ENCODE measurements around the gene CELA2A.
A peak's percentile ranks its signal among the peaks of the same experiment; 100 is the strongest.

Gene CELA2A

DNA sequence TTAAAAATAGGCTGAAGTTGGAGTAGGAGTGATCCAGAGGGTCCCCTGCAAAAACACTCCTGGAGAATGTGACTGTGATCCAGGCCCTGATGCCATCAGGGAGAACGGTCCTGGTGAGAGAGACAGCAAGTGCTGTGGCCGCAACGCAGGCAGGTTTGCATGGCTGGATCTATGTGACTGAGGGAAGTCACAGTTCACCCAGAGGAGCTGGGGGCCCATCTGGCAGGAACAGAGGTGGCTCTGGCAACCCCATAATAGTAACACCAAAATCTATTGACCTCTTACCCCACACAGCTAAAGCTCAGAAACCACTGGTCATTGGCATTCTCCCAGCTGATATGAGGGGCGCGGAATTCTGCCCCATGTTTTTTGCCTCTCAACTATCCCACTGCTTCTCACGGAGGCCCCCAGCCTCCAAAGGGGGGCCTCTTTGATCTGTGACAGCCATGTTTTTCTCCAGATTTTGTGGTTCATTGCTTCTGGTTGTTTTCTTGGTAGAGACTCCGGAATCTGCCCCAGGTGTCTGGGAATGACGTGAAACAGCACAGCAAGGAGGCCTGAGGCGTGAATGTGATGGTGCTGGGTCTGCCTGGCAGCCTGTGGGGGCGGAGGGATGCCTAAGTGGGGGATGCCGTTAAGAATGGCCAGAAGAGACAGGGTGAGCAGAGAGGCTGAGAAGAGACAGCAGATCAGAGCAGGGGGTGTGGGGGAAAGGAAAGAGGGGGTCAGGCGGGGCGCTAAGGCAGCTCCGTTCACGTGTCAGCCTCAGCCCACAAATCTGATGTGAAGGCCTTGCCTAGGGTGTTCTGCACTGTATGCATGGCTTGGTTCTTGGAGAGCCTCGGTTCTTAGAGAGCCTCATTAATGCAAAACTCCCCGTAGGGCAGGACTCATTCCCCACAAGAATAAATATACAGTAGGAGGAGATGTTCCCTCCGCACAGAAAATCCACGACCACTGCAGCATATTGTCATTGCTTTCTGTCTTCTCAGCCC is 43.9 kb downstream of the CELA2A start:
- TF ChIP-seq ZNF274 (IDR thresholded peaks at IDR 0.05; ENCODE audit: low read depth, low read length) = no peak
- no peak for TF ChIP-seq YY1 (IDR thresholded peaks at IDR 0.05; ENCODE audit: insufficient read depth, insufficient read length)
- no peak for TF ChIP-seq SUZ12 (IDR thresholded peaks at IDR 0.05; ENCODE audit: extremely low read depth, insufficient read depth, insufficient read length)
- DNase-seq (ENCODE audit: low read depth, low spot score) = no peak

GRCh38 chr1:15501208-15502032 is 44.9 kb downstream of the CELA2A start:
- no peaks in the 10 kb centered on the region for H3K9me3 ChIP-seq (ENCODE audit: insufficient read depth, low read length)
- peaks cover 5% of the 10 kb centered on the region for H3K4me1 ChIP-seq (ENCODE audit: insufficient read depth, insufficient read length)
- DNase-seq (ENCODE audit: low read depth, low spot score) = peak; percentile 39
- TF ChIP-seq ZNF274 (IDR thresholded peaks at IDR 0.05; ENCODE audit: low read depth, low read length) = no peak
- TF ChIP-seq SUZ12 (IDR thresholded peaks at IDR 0.05; ENCODE audit: extremely low read depth, insufficient read depth, insufficient read length) = no peak
- TF ChIP-seq YY1 (IDR thresholded peaks at IDR 0.05; ENCODE audit: insufficient read depth, insufficient read length) = no peak
- no peaks in the 10 kb centered on the region for H3K36me3 ChIP-seq (ENCODE audit: insufficient read depth, insufficient read length, low read length)
- no peak overlapping the region for H3K4me3 ChIP-seq (ENCODE audit: insufficient read length, low read depth)
- no peak overlapping the region for H3K9ac ChIP-seq (ENCODE audit: insufficient read length, low read depth)
- H3K27me3 ChIP-seq (ENCODE audit: insufficient read depth, insufficient read length) = no peaks in the 10 kb centered on the region

More for the DNA sequence above, 43.9 kb downstream of the CELA2A start:
- Histone ChIP-seq H3K9ac (ENCODE audit: insufficient read length, low read depth) (no peak overlapping the region), H3K4me1 (ENCODE audit: insufficient read depth, insufficient read length) (peaks cover 5% of the 10 kb centered on the region), H3K27me3 (ENCODE audit: insufficient read depth, insufficient read length) (no peaks in the 10 kb centered on the region), H3K9me3 (ENCODE audit: insufficient read depth, low read length) (no peaks in the 10 kb centered on the region), H3K4me3 (ENCODE audit: insufficient read length, low read depth) (no peak overlapping the region), H3K36me3 (ENCODE audit: insufficient read depth, insufficient read length, low read length) (no peaks in the 10 kb centered on the region)

GRCh38 chr1:15504436-15504835 is 47.9 kb downstream of the CELA2A start:
- Histone ChIP-seq H3K9me3 (ENCODE audit: insufficient read depth, low read length) (no peaks in the 10 kb centered on the region), H3K4me1 (ENCODE audit: insufficient read depth, insufficient read length) (peaks cover 5% of the 10 kb centered on the region), H3K36me3 (ENCODE audit: insufficient read depth, insufficient read length, low read length) (no peaks in the 10 kb centered on the region), H3K4me3 (ENCODE audit: insufficient read length, low read depth) (no peak overlapping the region), H3K9ac (ENCODE audit: insufficient read length, low read depth) (no peak overlapping the region), H3K27me3 (ENCODE audit: insufficient read depth, insufficient read length) (no peaks in the 10 kb centered on the region)
- no peak for TF ChIP-seq ZNF274 (IDR thresholded peaks at IDR 0.05; ENCODE audit: low read depth, low read length)
- no peak for TF ChIP-seq SUZ12 (IDR thresholded peaks at IDR 0.05; ENCODE audit: extremely low read depth, insufficient read depth, insufficient read length)
- no peak for TF ChIP-seq YY1 (IDR thresholded peaks at IDR 0.05; ENCODE audit: insufficient read depth, insufficient read length)
- DNase-seq (ENCODE audit: low read depth, low spot score) = no peak

DNA sequence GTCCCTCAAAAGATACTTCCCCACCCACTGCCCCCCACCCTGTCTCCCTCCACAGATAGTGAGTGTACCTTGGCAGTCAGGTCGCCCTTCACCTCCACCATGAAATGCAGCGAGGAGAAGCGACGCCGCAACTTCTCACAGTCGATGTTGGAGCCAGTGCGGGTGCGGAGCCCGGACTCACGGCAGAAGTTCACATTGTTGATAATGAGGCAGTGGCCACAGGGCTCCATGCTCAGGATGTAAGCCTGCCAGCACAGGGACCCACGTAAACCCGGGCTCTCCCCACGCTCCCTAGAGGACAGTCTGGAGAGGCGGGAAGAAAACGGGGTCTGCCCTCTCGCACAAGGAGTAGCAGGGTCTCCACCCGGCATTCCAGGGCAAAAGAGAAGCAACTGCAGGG is 50.3 kb downstream of the CELA2A start:
- TF ChIP-seq YY1 (IDR thresholded peaks at IDR 0.05; ENCODE audit: insufficient read depth, insufficient read length) (no peak), ZNF274 (IDR thresholded peaks at IDR 0.05; ENCODE audit: low read depth, low read length) (no peak), SUZ12 (IDR thresholded peaks at IDR 0.05; ENCODE audit: extremely low read depth, insufficient read depth, insufficient read length) (no peak)
- Histone ChIP-seq H3K36me3 (ENCODE audit: insufficient read depth, insufficient read length, low read length) (no peaks in the 10 kb centered on the region), H3K4me3 (ENCODE audit: insufficient read length, low read depth) (no peak overlapping the region), H3K4me1 (ENCODE audit: insufficient read depth, insufficient read length) (peaks cover 2% of the 10 kb centered on the region), H3K9me3 (ENCODE audit: insufficient read depth, low read length) (no peaks in the 10 kb centered on the region), H3K27me3 (ENCODE audit: insufficient read depth, insufficient read length) (no peaks in the 10 kb centered on the region), H3K9ac (ENCODE audit: insufficient read length, low read depth) (no peak overlapping the region)
- DNase-seq (ENCODE audit: low read depth, low spot score) = no peak

DNA sequence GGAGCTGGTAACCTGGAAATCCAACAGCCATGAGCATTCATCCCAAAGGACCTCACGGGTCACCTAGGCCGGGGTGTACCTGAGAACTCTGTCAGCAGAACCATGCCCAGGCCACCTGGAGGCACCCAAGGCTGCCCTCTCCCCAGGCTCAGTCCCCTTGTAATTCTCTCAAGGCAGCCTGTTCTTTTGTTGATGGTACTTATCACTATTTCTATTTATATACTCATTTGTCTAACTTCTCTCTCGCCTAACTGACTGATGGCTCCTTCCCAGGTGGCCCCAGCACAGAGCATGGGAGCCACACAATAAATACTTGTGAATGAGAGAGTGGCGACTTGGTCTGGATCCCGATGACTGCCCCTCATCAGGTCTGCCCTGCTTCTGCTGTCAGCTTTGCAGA is 50.7 kb downstream of the CELA2A start:
- Histone ChIP-seq H3K36me3 (ENCODE audit: insufficient read depth, insufficient read length, low read length) (no peaks in the 10 kb centered on the region), H3K9ac (ENCODE audit: insufficient read length, low read depth) (no peak overlapping the region), H3K4me1 (ENCODE audit: insufficient read depth, insufficient read length) (peaks cover 2% of the 10 kb centered on the region), H3K4me3 (ENCODE audit: insufficient read length, low read depth) (no peak overlapping the region), H3K27me3 (ENCODE audit: insufficient read depth, insufficient read length) (no peaks in the 10 kb centered on the region), H3K9me3 (ENCODE audit: insufficient read depth, low read length) (no peaks in the 10 kb centered on the region)
- TF ChIP-seq YY1 (IDR thresholded peaks at IDR 0.05; ENCODE audit: insufficient read depth, insufficient read length) (no peak), SUZ12 (IDR thresholded peaks at IDR 0.05; ENCODE audit: extremely low read depth, insufficient read depth, insufficient read length) (no peak), ZNF274 (IDR thresholded peaks at IDR 0.05; ENCODE audit: low read depth, low read length) (no peak)
- DNase-seq (ENCODE audit: low read depth, low spot score) = no peak

DNA sequence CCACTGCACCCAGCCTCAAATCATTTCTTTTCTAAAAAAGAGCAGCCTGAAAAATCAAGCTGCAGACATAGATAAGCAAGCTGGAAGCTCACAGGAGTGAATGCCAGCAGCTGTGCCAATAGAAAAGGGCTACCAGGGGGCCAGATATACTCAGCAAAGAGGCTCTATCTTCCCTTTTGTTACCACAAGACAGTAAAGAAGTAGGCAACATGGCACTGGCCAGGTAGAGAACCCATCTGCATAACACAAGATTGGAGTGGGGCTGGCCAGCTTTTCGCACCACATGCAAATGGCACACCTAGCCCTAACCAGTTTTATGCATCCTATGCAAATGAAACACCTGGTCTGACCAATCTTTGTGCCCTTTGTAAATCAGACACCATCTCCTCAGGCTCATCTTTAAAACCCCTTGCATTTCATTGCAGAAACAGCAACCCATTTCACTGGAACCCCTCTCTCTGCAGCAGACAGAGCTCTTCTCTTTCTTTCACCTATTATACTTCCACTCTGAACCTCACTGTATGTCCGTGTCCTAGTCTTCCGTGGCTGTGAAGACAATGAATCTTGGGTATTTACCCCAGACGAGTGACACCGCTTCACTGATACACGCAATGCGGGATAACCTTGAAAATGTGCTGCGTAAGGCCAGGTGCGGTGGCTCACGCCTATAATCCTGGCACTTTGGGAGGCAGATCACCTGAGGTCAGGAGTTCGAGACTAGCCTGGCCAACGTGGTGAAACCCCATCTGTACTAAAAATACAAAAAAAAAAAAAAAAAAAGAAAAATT is 52.4 kb downstream of the CELA2A start:
- Histone ChIP-seq H3K27me3 (ENCODE audit: insufficient read depth, insufficient read length) (no peaks in the 10 kb centered on the region), H3K9me3 (ENCODE audit: insufficient read depth, low read length) (no peaks in the 10 kb centered on the region), H3K4me1 (ENCODE audit: insufficient read depth, insufficient read length) (no peaks in the 10 kb centered on the region), H3K36me3 (ENCODE audit: insufficient read depth, insufficient read length, low read length) (no peaks in the 10 kb centered on the region), H3K9ac (ENCODE audit: insufficient read length, low read depth) (no peak overlapping the region), H3K4me3 (ENCODE audit: insufficient read length, low read depth) (no peak overlapping the region)
- DNase-seq (ENCODE audit: low read depth, low spot score) = no peak
- TF ChIP-seq ZNF274 (IDR thresholded peaks at IDR 0.05; ENCODE audit: low read depth, low read length) = no peak
- TF ChIP-seq SUZ12 (IDR thresholded peaks at IDR 0.05; ENCODE audit: extremely low read depth, insufficient read depth, insufficient read length) = no peak
- no peak for TF ChIP-seq YY1 (IDR thresholded peaks at IDR 0.05; ENCODE audit: insufficient read depth, insufficient read length)
